DND-41 (cell line): ENCODE measurements around the gene CD36.

Experiments used
- ATAC-seq: fragments of 200-7000 bp; cut with Tn5 transposase; 3 replicates; pipeline ENCODE4 v1.9.1; 2021; ENCODE audit warnings: low read depth; ENCODE audit not compliant: insufficient read depth
- DNase-seq: peaks from one replicate; pipeline ENCODE4 v3.0.0-alpha.2; 2020
- H2AFZ ChIP-seq: 2 replicates; pipeline ENCODE4 v1.6.0; 2012; ENCODE audit warnings: low read depth, low read length
- H3K27ac ChIP-seq: 2 replicates; pipeline ENCODE4 v1.5.1; 2012; ENCODE audit warnings: low read length, inconsistent platforms
- H3K27me3 ChIP-seq: fragments of 200-600 bp; sonication (generic); 2 replicates; pipeline ENCODE4 v1.6.0; 2012; ENCODE audit warnings: low read length, mild to moderate bottlenecking, inconsistent platforms; ENCODE audit not compliant: insufficient read depth, poor library complexity
- H3K36me3 ChIP-seq: 2 replicates; pipeline ENCODE4 v1.5.1; 2012; ENCODE audit warnings: low read length, inconsistent platforms; ENCODE audit not compliant: insufficient read depth
- H3K4me1 ChIP-seq: 2 replicates; pipeline ENCODE4 v1.5.1; 2012; ENCODE audit warnings: mild to moderate bottlenecking, low read length; ENCODE audit not compliant: insufficient read depth
- H3K4me2 ChIP-seq: 2 replicates; pipeline ENCODE4 v1.6.0; 2012; ENCODE audit warnings: mild to moderate bottlenecking, moderate library complexity, low read length, inconsistent platforms; ENCODE audit not compliant: insufficient read depth
- H3K4me3 ChIP-seq, 2 experiments: fragments of 200-600 bp in 1 of 2; shearing (Covaris generic) in 1 of 2; 2 replicates each; pipeline ENCODE4 v1.5.1; 2012 to 2016; ENCODE audit warnings: inconsistent platforms in 2 of 2, low read length in 2 of 2, mild to moderate bottlenecking in 2 of 2, low read depth in 1 of 2, moderate library complexity in 1 of 2
- H3K79me2 ChIP-seq: 2 replicates; pipeline ENCODE4 v1.6.0; 2012; ENCODE audit warnings: low read length, inconsistent platforms; ENCODE audit not compliant: insufficient read depth
- H3K9ac ChIP-seq: 2 replicates; pipeline ENCODE4 v1.6.0; 2012; ENCODE audit warnings: low read depth, mild to moderate bottlenecking, inconsistent platforms, low read length, moderate library complexity
- H3K9me3 ChIP-seq: 2 replicates; pipeline ENCODE4 v1.5.1; 2012; ENCODE audit warnings: low read length, moderate library complexity, mild to moderate bottlenecking, inconsistent platforms; ENCODE audit not compliant: insufficient read depth, severe bottlenecking
- H4K20me1 ChIP-seq: 2 replicates; pipeline ENCODE4 v1.6.0; 2012; ENCODE audit warnings: low read length; ENCODE audit not compliant: insufficient read depth
- CTCF ChIP-seq: IDR thresholded peaks from 2 replicates; pipeline ENCODE4 v1.5.1; 2012; ENCODE audit warnings: borderline replicate concordance, low read length, moderate library complexity, mild to moderate bottlenecking; ENCODE audit not compliant: poor library complexity, severe bottlenecking; ENCODE audit errors: extremely low read depth
- EZH2 ChIP-seq: IDR thresholded peaks from 3 replicates; pipeline ENCODE4 v1.6.1; 2012; ENCODE audit warnings: borderline replicate concordance, low read depth, mild to moderate bottlenecking, moderate library complexity, low read length, inconsistent platforms; ENCODE audit not compliant: severe bottlenecking

Gene CD36

GRCh38 chr7:80630608-80631405 is 7.6 kb upstream of the CD36 start:
- no peak overlapping the region for H2AFZ ChIP-seq
- H3K79me2 ChIP-seq, result no peaks in the 10 kb centered on the region
- ATAC-seq (no peak), DNase-seq (no peak)
- no peak overlapping the region for H3K9ac ChIP-seq
- H3K36me3 ChIP-seq, result no peaks in the 10 kb centered on the region
- H3K4me3 ChIP-seq, result no peak overlapping the region
- no peaks in the 10 kb centered on the region for H4K20me1 ChIP-seq
- H3K4me2 ChIP-seq, result no peak overlapping the region
- H3K9me3 ChIP-seq, result no peaks in the 10 kb centered on the region
- no peak overlapping the region for H3K27ac ChIP-seq
- no peak for TF ChIP-seq CTCF
- H3K4me1 ChIP-seq, result no peaks in the 10 kb centered on the region
- H3K27me3 ChIP-seq, result no peaks in the 10 kb centered on the region

GRCh38 chr7:80631421-80631820 is 7.0 kb upstream of the CD36 start:
- H3K4me1 ChIP-seq, result no peaks in the 10 kb centered on the region
- H3K4me2 ChIP-seq, result no peak overlapping the region
- no peak for DNase-seq
- H2AFZ ChIP-seq, result no peak overlapping the region
- ATAC-seq, result no peak
- no peak for TF ChIP-seq EZH2
- no peak for TF ChIP-seq CTCF
- no peaks in the 10 kb centered on the region for H3K36me3 ChIP-seq
- no peak overlapping the region for H3K27ac ChIP-seq
- no peak overlapping the region for H3K4me3 ChIP-seq
- H3K79me2 ChIP-seq, result no peaks in the 10 kb centered on the region
- H3K9ac ChIP-seq, result no peak overlapping the region
- H3K27me3 ChIP-seq, result no peaks in the 10 kb centered on the region
- H3K9me3 ChIP-seq, result no peaks in the 10 kb centered on the region
- H4K20me1 ChIP-seq, result no peaks in the 10 kb centered on the region

- Histone ChIP-seq H3K4me3 (no peak overlapping the region), H3K4me1 (no peaks in the 10 kb centered on the region), H3K4me2 (no peak overlapping the region), H3K27me3 (no peaks in the 10 kb centered on the region), H3K79me2 (no peaks in the 10 kb centered on the region), H3K9me3 (no peaks in the 10 kb centered on the region), H2AFZ (no peak overlapping the region), H3K9ac (no peak overlapping the region), H3K36me3 (no peaks in the 10 kb centered on the region), H3K27ac (no peak overlapping the region), H4K20me1 (no peaks in the 10 kb centered on the region)
- DNase-seq, result no peak
- no peak for TF ChIP-seq CTCF
- TF ChIP-seq EZH2, result no peak
- no peak for ATAC-seq
Observed at GRCh38 chr7:80632139-80632538, 6.3 kb upstream of the CD36 start.
